Measurements from ENCODE around the gene DAGLA. TPM values are rescaled to one million over a fixed set of nuclear protein-coding genes. Genes with fewer than 3 reads are reported as not detected.
A peak's percentile ranks its signal among the peaks of the same experiment; 100 is the strongest.

Gene DAGLA
- total and polyA plus RNA-seq, 2 of the 13 experiments (the other 11 are each of a cell fraction or from before 2014, with no cell fraction given) = 2.6 to 3.9 TPM

DNA sequence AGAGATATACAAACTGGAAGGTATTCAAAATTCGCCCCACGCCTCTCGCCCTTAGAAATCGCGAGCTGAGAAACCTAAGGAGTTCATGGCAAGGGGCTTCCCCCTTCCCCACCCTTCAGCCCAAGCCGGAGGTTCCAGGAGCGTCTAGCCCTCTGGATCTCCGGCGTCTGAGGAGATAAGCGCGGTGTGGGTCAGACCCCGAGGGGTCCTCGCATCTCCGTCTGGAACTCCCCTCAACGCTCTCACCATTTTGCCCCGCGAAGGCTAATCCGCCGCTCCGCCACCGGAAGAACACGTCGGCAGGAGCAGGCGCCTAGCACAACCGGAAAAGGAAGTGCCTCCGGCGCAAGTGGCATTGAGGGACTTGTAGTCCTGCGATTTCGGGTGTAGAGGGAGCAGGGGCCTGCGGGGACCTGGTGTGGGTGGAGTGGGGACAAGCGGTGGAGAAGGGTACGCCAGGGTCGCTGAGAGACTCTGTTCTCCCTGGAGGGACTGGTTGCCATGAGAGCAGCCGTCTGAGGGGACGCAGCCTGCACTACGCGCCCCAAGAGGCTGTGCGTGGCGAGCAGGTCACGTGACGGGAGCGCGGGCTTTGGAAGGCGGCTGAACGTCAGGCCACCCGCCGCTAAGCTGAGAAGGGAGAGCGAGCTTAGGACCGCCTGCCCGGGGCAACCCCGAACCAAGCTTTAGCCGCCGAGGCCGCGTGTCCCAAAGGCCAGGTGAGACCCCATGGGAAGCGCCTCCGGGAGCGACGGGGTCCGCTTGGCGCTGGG, 112.3 kb downstream of the DAGLA start, which contains the start of the genes FEN1 and TMEM258 (continued):
- TF ChIP-seq, protein P1, sequence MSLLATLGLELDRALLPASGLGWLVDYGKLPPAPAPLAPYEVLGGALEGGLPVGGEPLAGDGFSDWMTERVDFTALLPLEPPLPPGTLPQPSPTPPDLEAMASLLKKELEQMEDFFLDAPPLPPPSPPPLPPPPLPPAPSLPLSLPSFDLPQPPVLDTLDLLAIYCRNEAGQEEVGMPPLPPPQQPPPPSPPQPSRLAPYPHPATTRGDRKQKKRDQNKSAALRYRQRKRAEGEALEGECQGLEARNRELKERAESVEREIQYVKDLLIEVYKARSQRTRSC (CRISPR knock-in tag; IDR thresholded peaks at IDR 0.05; ENCODE audit: low read depth) = 0 out of 2 replicates have a peak, but pooled peaks have one; percentile 87
- TF ChIP-seq ZFP1 (CRISPR knock-in tag; IDR thresholded peaks at IDR 0.05) = no peak
- TF ChIP-seq CEBPB (IDR thresholded peaks at IDR 0.05; ENCODE audit: borderline replicate concordance, low read depth, low read length) = no peak
- TF ChIP-seq, protein P2, sequence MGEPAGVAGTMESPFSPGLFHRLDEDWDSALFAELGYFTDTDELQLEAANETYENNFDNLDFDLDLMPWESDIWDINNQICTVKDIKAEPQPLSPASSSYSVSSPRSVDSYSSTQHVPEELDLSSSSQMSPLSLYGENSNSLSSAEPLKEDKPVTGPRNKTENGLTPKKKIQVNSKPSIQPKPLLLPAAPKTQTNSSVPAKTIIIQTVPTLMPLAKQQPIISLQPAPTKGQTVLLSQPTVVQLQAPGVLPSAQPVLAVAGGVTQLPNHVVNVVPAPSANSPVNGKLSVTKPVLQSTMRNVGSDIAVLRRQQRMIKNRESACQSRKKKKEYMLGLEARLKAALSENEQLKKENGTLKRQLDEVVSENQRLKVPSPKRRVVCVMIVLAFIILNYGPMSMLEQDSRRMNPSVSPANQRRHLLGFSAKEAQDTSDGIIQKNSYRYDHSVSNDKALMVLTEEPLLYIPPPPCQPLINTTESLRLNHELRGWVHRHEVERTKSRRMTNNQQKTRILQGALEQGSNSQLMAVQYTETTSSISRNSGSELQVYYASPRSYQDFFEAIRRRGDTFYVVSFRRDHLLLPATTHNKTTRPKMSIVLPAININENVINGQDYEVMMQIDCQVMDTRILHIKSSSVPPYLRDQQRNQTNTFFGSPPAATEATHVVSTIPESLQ (CRISPR knock-in tag; conservative IDR thresholded peaks at IDR 0.05) = 0 out of 2 replicates have a peak, but pooled peaks have one; percentile 40
- 0 out of 2 replicates have a peak, but pooled peaks have one; percentile 2 for TF ChIP-seq PHF21A (CRISPR knock-in tag; IDR thresholded peaks at IDR 0.05)
- TF ChIP-seq, protein P3, sequence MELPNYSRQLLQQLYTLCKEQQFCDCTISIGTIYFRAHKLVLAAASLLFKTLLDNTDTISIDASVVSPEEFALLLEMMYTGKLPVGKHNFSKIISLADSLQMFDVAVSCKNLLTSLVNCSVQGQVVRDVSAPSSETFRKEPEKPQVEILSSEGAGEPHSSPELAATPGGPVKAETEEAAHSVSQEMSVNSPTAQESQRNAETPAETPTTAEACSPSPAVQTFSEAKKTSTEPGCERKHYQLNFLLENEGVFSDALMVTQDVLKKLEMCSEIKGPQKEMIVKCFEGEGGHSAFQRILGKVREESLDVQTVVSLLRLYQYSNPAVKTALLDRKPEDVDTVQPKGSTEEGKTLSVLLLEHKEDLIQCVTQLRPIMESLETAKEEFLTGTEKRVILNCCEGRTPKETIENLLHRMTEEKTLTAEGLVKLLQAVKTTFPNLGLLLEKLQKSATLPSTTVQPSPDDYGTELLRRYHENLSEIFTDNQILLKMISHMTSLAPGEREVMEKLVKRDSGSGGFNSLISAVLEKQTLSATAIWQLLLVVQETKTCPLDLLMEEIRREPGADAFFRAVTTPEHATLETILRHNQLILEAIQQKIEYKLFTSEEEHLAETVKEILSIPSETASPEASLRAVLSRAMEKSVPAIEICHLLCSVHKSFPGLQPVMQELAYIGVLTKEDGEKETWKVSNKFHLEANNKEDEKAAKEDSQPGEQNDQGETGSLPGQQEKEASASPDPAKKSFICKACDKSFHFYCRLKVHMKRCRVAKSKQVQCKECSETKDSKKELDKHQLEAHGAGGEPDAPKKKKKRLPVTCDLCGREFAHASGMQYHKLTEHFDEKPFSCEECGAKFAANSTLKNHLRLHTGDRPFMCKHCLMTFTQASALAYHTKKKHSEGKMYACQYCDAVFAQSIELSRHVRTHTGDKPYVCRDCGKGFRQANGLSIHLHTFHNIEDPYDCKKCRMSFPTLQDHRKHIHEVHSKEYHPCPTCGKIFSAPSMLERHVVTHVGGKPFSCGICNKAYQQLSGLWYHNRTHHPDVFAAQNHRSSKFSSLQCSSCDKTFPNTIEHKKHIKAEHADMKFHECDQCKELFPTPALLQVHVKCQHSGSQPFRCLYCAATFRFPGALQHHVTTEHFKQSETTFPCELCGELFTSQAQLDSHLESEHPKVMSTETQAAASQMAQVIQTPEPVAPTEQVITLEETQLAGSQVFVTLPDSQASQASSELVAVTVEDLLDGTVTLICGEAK (IDR thresholded peaks at IDR 0.05) = peak; percentile 91
- TF ChIP-seq, protein P3 (CRISPR knock-in tag; IDR thresholded peaks at IDR 0.05) = peak; percentile 61; the same call in 1 of the 2 replicates
- TF ChIP-seq ZMAT3 (CRISPR knock-in tag; conservative IDR thresholded peaks at IDR 0.05) = peak; percentile 76; the same call in 1 of the 2 replicates
- TF ChIP-seq ZNF274 (CRISPR knock-in tag; IDR thresholded peaks at IDR 0.05) = peak; percentile 32; the same call in 1 of the 2 replicates
- TF ChIP-seq, protein P4, sequence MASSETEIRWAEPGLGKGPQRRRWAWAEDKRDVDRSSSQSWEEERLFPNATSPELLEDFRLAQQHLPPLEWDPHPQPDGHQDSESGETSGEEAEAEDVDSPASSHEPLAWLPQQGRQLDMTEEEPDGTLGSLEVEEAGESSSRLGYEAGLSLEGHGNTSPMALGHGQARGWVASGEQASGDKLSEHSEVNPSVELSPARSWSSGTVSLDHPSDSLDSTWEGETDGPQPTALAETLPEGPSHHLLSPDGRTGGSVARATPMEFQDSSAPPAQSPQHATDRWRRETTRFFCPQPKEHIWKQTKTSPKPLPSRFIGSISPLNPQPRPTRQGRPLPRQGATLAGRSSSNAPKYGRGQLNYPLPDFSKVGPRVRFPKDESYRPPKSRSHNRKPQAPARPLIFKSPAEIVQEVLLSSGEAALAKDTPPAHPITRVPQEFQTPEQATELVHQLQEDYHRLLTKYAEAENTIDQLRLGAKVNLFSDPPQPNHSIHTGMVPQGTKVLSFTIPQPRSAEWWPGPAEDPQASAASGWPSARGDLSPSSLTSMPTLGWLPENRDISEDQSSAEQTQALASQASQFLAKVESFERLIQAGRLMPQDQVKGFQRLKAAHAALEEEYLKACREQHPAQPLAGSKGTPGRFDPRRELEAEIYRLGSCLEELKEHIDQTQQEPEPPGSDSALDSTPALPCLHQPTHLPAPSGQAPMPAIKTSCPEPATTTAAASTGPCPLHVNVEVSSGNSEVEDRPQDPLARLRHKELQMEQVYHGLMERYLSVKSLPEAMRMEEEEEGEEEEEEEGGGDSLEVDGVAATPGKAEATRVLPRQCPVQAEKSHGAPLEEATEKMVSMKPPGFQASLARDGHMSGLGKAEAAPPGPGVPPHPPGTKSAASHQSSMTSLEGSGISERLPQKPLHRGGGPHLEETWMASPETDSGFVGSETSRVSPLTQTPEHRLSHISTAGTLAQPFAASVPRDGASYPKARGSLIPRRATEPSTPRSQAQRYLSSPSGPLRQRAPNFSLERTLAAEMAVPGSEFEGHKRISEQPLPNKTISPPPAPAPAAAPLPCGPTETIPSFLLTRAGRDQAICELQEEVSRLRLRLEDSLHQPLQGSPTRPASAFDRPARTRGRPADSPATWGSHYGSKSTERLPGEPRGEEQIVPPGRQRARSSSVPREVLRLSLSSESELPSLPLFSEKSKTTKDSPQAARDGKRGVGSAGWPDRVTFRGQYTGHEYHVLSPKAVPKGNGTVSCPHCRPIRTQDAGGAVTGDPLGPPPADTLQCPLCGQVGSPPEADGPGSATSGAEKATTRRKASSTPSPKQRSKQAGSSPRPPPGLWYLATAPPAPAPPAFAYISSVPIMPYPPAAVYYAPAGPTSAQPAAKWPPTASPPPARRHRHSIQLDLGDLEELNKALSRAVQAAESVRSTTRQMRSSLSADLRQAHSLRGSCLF (CRISPR knock-in tag; IDR thresholded peaks at IDR 0.05; ENCODE audit: borderline replicate concordance) = no peak
- TF ChIP-seq CBX1 (IDR thresholded peaks at IDR 0.05; ENCODE audit: low read depth) = no peak
- no peak for TF ChIP-seq NR3C1 (CRISPR knock-in tag; IDR thresholded peaks at IDR 0.05)
